Thyroid gland (tissue), 4 donors: ENCODE measurements around the gene ZNF598. TPM values are rescaled to one million over a fixed set of nuclear protein-coding genes. Genes with fewer than 3 reads are reported as not detected.

Source experiments
- DNase-seq, 2 donors: peaks; one replicate each; pipeline ENCODE4 v3.0.0-alpha.2; 2019
- H3K27ac ChIP-seq, 3 donors: fragments of 200-600 bp; sonication (generic); 1 replicate in 2 of 3; 2 replicates in 1 of 3; pipeline ENCODE4 v1.5.1; 2016 to 2019; ENCODE audit warnings: mild to moderate bottlenecking in 1 of 3, moderate library complexity in 1 of 3
- H3K27me3 ChIP-seq: fragments of 200-600 bp; sonication (generic); one replicate; pipeline ENCODE4 v1.5.1; 2019
- H3K36me3 ChIP-seq, 2 donors: fragments of 200-600 bp; sonication (generic); one replicate each; pipeline ENCODE4 v1.5.1; 2016 to 2019
- H3K4me1 ChIP-seq, 2 donors: fragments of 200-600 bp; sonication (generic); one replicate each; pipeline ENCODE4 v1.5.1; 2017 to 2019
- H3K4me3 ChIP-seq, 3 donors: fragments of 200-600 bp; sonication (generic); replicated peaks in 1 of 3; 1 replicate in 2 of 3; 2 replicates in 1 of 3; pipeline ENCODE4 v1.5.1; 2016; ENCODE audit warnings: mild to moderate bottlenecking in 1 of 3
- H3K9me3 ChIP-seq: fragments of 200-600 bp; sonication (generic); one replicate; pipeline ENCODE4 v1.5.1; 2017
- CTCF ChIP-seq, 6 experiments: fragments of 200-600 bp in 3 of 6; fragments of 450-650 bp in 3 of 6; sonication (generic) in 3 of 6; IDR thresholded peaks; one replicate each; pipeline ENCODE4 v1.5.1; 2016 to 2019; ENCODE audit warnings: antibody characterized with exemption in 6 of 6, mild to moderate bottlenecking in 2 of 6, inconsistent platforms in 1 of 6, moderate library complexity in 1 of 6
- POLR2A ChIP-seq, 2 donors: fragments of 450-650 bp; IDR thresholded peaks; one replicate each; pipeline ENCODE4 v1.6.1; 2017; ENCODE audit warnings: antibody characterized with exemption in 2 of 2, mild to moderate bottlenecking in 2 of 2, moderate library complexity in 1 of 2
- WGBS, 2 donors: methylation state at CpG; one replicate each; pipeline ENCODE4 v1.1.5; 2017; 5-methylcytosine and 5-hydroxymethylcytosine counted together
- intact Hi-C: fragments of 100-400 bp; cut with DNase I; formaldehyde crosslinking; loops from one replicate; pipeline ENCODE4 v1.15.1; 2023
- total RNA-seq, 4 donors: library from RNA; depleted of rRNA; stranded (reverse); fragments of >200 nt; gene quantifications; one replicate each; pipeline ENCODE4 v1.2.3, GENCODE V29; 2016

Gene ZNF598
- total RNA-seq, 4 donors from 2014 or later: 19.0 to 38.4 (median 27.4) TPM

- Histone ChIP-seq H3K36me3 (peaks cover 9 to 12% of the 10 kb centered on the region in 2 donors), H3K9me3 (no peaks in the 10 kb centered on the region), H3K4me3 (no peak overlapping the region), H3K27ac (no peak overlapping the region), H3K4me1 (peaks cover 24 to 36% of the 10 kb centered on the region in 2 donors), H3K27me3 (peaks cover 14% of the 10 kb centered on the region)
- DNase-seq: no peak
- intact Hi-C loops: no loop called here
- WGBS, 2 donors: 1 to 3% methylated on average over 32 to 36 of the region's 50 CpGs
- TF ChIP-seq POLR2A (IDR thresholded peaks at IDR 0.05) (no peak), CTCF (IDR thresholded peaks at IDR 0.05) (no peak)
Observed at GRCh38 chr16:1990351-1991134, 19.1 kb downstream of the ZNF598 start.

- Histone ChIP-seq H3K4me3 (no peak overlapping the region), H3K36me3 (peaks cover 10 to 13% of the 10 kb centered on the region in 2 donors), H3K4me1 (peaks cover 24 to 40% of the 10 kb centered on the region in 2 donors), H3K9me3 (no peaks in the 10 kb centered on the region), H3K27ac (no peak overlapping the region), H3K27me3 (peaks cover 14% of the 10 kb centered on the region)
- intact Hi-C loops: no loop called here
- WGBS, 2 donors: 0 to 9% methylated on average over 3 to 6 of the region's 25 CpGs
- TF ChIP-seq CTCF (IDR thresholded peaks at IDR 0.05) (no peak), POLR2A (IDR thresholded peaks at IDR 0.05) (no peak)
- no peak for DNase-seq
Observed at GRCh38 chr16:1990101-1990350, 19.6 kb downstream of the ZNF598 start.

- H3K36me3 ChIP-seq: peaks cover 10 to 13% of the 10 kb centered on the region in 2 donors
- peaks cover 14% of the 10 kb centered on the region for H3K27me3 ChIP-seq
- WGBS, 2 donors: 8 to 19% methylated on average over 14 to 19 of the region's 67 CpGs
- H3K4me1 ChIP-seq: peaks cover 24 to 45% of the 10 kb centered on the region in 2 donors
- H3K27ac ChIP-seq: no peak within 1 kb of the TSS
- DNase-seq: no peak
- no peak within 1 kb of the TSS for H3K4me3 ChIP-seq
- no peak for TF ChIP-seq CTCF (IDR thresholded peaks at IDR 0.05)
- TF ChIP-seq POLR2A (IDR thresholded peaks at IDR 0.05): no peak
- no peaks in the 10 kb centered on the region for H3K9me3 ChIP-seq
- intact Hi-C loops: no loop called here
Observed at GRCh38 chr16:1989209-1990100, 20.2 kb downstream of the ZNF598 start, which contains the start of gene SYNGR3. TSS of gene SYNGR3 (plus strand) at chr16:1989970. CDS start at chr16:1990103, 133 bp downstream.

GRCh38 chr16:1987198-1987597 is 22.4 kb downstream of the ZNF598 start:
- peaks cover 10 to 13% of the 10 kb centered on the region in 2 donors for H3K36me3 ChIP-seq

More at GRCh38 chr16:1987198-1987597, 22.4 kb downstream of the ZNF598 start:
- no peaks in the 10 kb centered on the region for H3K9me3 ChIP-seq
- intact Hi-C loops: no loop called here
- no peak overlapping the region for H3K4me3 ChIP-seq
- H3K4me1 ChIP-seq: peaks cover 20 to 40% of the 10 kb centered on the region in 2 donors
- H3K27ac ChIP-seq: no peak overlapping the region
- 83 to 88% methylated on average over 8 to 10 of the region's 10 CpGs for WGBS, 2 donors
- TF ChIP-seq POLR2A (IDR thresholded peaks at IDR 0.05) (no peak), CTCF (IDR thresholded peaks at IDR 0.05) (no peak)
- peaks cover 14% of the 10 kb centered on the region for H3K27me3 ChIP-seq
- DNase-seq: no peak
